Measurements from ENCODE around the gene CCDC85C.

The CCDC85C gene

GRCh38 chr14:99552572-99553216, 51.3 kb downstream of the CCDC85C start:
- H3K4me1 ChIP-seq (ENCODE audit: control insufficient read depth, low read depth, low read length) = no peaks in the 10 kb centered on the region
- no peak overlapping the region for H3K18ac ChIP-seq (ENCODE audit: low read length)
- no peak overlapping the region for H3K56ac ChIP-seq (ENCODE audit: low read length)
- H3K4ac ChIP-seq (ENCODE audit: low read depth, low read length) = no peak overlapping the region
- no peak overlapping the region for H4K8ac ChIP-seq (ENCODE audit: low read depth, low read length)
- no peaks in the 10 kb centered on the region for H3K79me1 ChIP-seq (ENCODE audit: low read length)
- no peak overlapping the region for H4K5ac ChIP-seq (ENCODE audit: low read length)
- no CpG with 5 or more reads among the region's 13 CpGs for WGBS (ENCODE audit: extremely low coverage, insufficient coverage, low lambda C conversion rate)
- no peak for DNase-seq
- H3K23ac ChIP-seq (ENCODE audit: low read length) = peak overlapping the region; percentile 9
- H3K27me3 ChIP-seq (ENCODE audit: insufficient read depth, low read length, poor library complexity) = no peaks in the 10 kb centered on the region
- no peaks in the 10 kb centered on the region for H3K36me3 ChIP-seq (ENCODE audit: control insufficient read depth, insufficient read depth, low read length)
- no peak overlapping the region for H3K27ac ChIP-seq (ENCODE audit: low read depth, low read length)
- no peak overlapping the region for H3K4me2 ChIP-seq (ENCODE audit: low read length)
- H3K79me2 ChIP-seq (ENCODE audit: control insufficient read depth, insufficient read depth, low read length) = no peaks in the 10 kb centered on the region
- no peak overlapping the region for H2BK120ac ChIP-seq (ENCODE audit: low read depth, low read length)
- H3K9ac ChIP-seq (ENCODE audit: low read length) = no peak overlapping the region
- no peak overlapping the region for H3K4me3 ChIP-seq (ENCODE audit: low read length)
- H2BK5ac ChIP-seq (ENCODE audit: low read length) = no peak overlapping the region
- no peak overlapping the region for H2BK15ac ChIP-seq (replicated peaks; ENCODE audit: low read depth)
- no peak overlapping the region for H2AK5ac ChIP-seq (ENCODE audit: low read length)

- H3K4me3 ChIP-seq (ENCODE audit: low read length) = no peak overlapping the region
- H2BK15ac ChIP-seq (replicated peaks; ENCODE audit: low read depth) = no peak overlapping the region
- H3K79me1 ChIP-seq (ENCODE audit: low read length) = no peaks in the 10 kb centered on the region
- H4K5ac ChIP-seq (ENCODE audit: low read length) = no peak overlapping the region
- no peak overlapping the region for H3K4me2 ChIP-seq (ENCODE audit: low read length)
- no peak overlapping the region for H2AK5ac ChIP-seq (ENCODE audit: low read length)
- no peaks in the 10 kb centered on the region for H3K79me2 ChIP-seq (ENCODE audit: control insufficient read depth, insufficient read depth, low read length)
- WGBS (ENCODE audit: extremely low coverage, insufficient coverage, low lambda C conversion rate) = no CpG with 5 or more reads among the region's 9 CpGs
- no peak overlapping the region for H2BK5ac ChIP-seq (ENCODE audit: low read length)
- no peak overlapping the region for H3K9ac ChIP-seq (ENCODE audit: low read length)
- H3K23ac ChIP-seq (ENCODE audit: low read length) = no peak overlapping the region
- no peaks in the 10 kb centered on the region for H3K4me1 ChIP-seq (ENCODE audit: control insufficient read depth, low read depth, low read length)
- H3K56ac ChIP-seq (ENCODE audit: low read length) = no peak overlapping the region
- H3K27me3 ChIP-seq (ENCODE audit: insufficient read depth, low read length, poor library complexity) = no peaks in the 10 kb centered on the region
- no peak overlapping the region for H4K8ac ChIP-seq (ENCODE audit: low read depth, low read length)
- H3K36me3 ChIP-seq (ENCODE audit: control insufficient read depth, insufficient read depth, low read length) = no peaks in the 10 kb centered on the region
- no peak for DNase-seq
- no peak overlapping the region for H3K27ac ChIP-seq (ENCODE audit: low read depth, low read length)
- H2BK120ac ChIP-seq (ENCODE audit: low read depth, low read length) = no peak overlapping the region
- H3K4ac ChIP-seq (ENCODE audit: low read depth, low read length) = no peak overlapping the region
- no peak overlapping the region for H3K18ac ChIP-seq (ENCODE audit: low read length)
Measured at GRCh38 chr14:99552021-99552553, 51.9 kb downstream of the CCDC85C start.

- H3K36me3 ChIP-seq (ENCODE audit: control insufficient read depth, insufficient read depth, low read length) = no peaks in the 10 kb centered on the region
- no peak overlapping the region for H2AK5ac ChIP-seq (ENCODE audit: low read length)
- H3K23ac ChIP-seq (ENCODE audit: low read length) = no peak overlapping the region
- H3K79me2 ChIP-seq (ENCODE audit: control insufficient read depth, insufficient read depth, low read length) = no peaks in the 10 kb centered on the region
- H4K5ac ChIP-seq (ENCODE audit: low read length) = no peak overlapping the region
- no peaks in the 10 kb centered on the region for H3K4me1 ChIP-seq (ENCODE audit: control insufficient read depth, low read depth, low read length)
- H3K9ac ChIP-seq (ENCODE audit: low read length) = no peak overlapping the region
- H3K27ac ChIP-seq (ENCODE audit: low read depth, low read length) = no peak overlapping the region
- no peaks in the 10 kb centered on the region for H3K27me3 ChIP-seq (ENCODE audit: insufficient read depth, low read length, poor library complexity)
- H4K8ac ChIP-seq (ENCODE audit: low read depth, low read length) = no peak overlapping the region
- no CpG with 5 or more reads among the region's 11 CpGs for WGBS (ENCODE audit: extremely low coverage, insufficient coverage, low lambda C conversion rate)
- H3K56ac ChIP-seq (ENCODE audit: low read length) = no peak overlapping the region
- no peak overlapping the region for H2BK120ac ChIP-seq (ENCODE audit: low read depth, low read length)
- no peak overlapping the region for H2BK15ac ChIP-seq (replicated peaks; ENCODE audit: low read depth)
- H3K4me3 ChIP-seq (ENCODE audit: low read length) = no peak overlapping the region
- no peak overlapping the region for H3K4me2 ChIP-seq (ENCODE audit: low read length)
- no peaks in the 10 kb centered on the region for H3K79me1 ChIP-seq (ENCODE audit: low read length)
- DNase-seq = no peak
- H3K18ac ChIP-seq (ENCODE audit: low read length) = no peak overlapping the region
- no peak overlapping the region for H3K4ac ChIP-seq (ENCODE audit: low read depth, low read length)
- H2BK5ac ChIP-seq (ENCODE audit: low read length) = no peak overlapping the region
Measured at GRCh38 chr14:99551034-99551922, 52.7 kb downstream of the CCDC85C start.

- Histone ChIP-seq H3K18ac (ENCODE audit: low read length) (no peak overlapping the region), H3K36me3 (ENCODE audit: control insufficient read depth, insufficient read depth, low read length) (no peaks in the 10 kb centered on the region), H3K4me1 (ENCODE audit: control insufficient read depth, low read depth, low read length) (no peaks in the 10 kb centered on the region), H4K8ac (ENCODE audit: low read depth, low read length) (no peak overlapping the region), H3K4me2 (ENCODE audit: low read length) (no peak overlapping the region), H3K23ac (ENCODE audit: low read length) (no peak overlapping the region), H3K27me3 (ENCODE audit: insufficient read depth, low read length, poor library complexity) (no peaks in the 10 kb centered on the region), H3K4ac (ENCODE audit: low read depth, low read length) (no peak overlapping the region), H3K56ac (ENCODE audit: low read length) (no peak overlapping the region), H3K9ac (ENCODE audit: low read length) (no peak overlapping the region), H2BK15ac (replicated peaks; ENCODE audit: low read depth) (no peak overlapping the region), H3K79me2 (ENCODE audit: control insufficient read depth, insufficient read depth, low read length) (no peaks in the 10 kb centered on the region), H2BK120ac (ENCODE audit: low read depth, low read length) (no peak overlapping the region), H3K79me1 (ENCODE audit: low read length) (no peaks in the 10 kb centered on the region), H2BK5ac (ENCODE audit: low read length) (no peak overlapping the region), H3K4me3 (ENCODE audit: low read length) (no peak overlapping the region), H4K5ac (ENCODE audit: low read length) (no peak overlapping the region), H2AK5ac (ENCODE audit: low read length) (no peak overlapping the region), H3K27ac (ENCODE audit: low read depth, low read length) (no peak overlapping the region)
- WGBS (ENCODE audit: extremely low coverage, insufficient coverage, low lambda C conversion rate) = no CpG with 5 or more reads among the region's 11 CpGs
- no peak for DNase-seq
Measured at GRCh38 chr14:99550387-99550992, 53.5 kb downstream of the CCDC85C start.

GRCh38 chr14:99549684-99550083, 54.3 kb downstream of the CCDC85C start:
- Histone ChIP-seq H3K4me2 (ENCODE audit: low read length) (no peak overlapping the region), H3K79me2 (ENCODE audit: control insufficient read depth, insufficient read depth, low read length) (no peaks in the 10 kb centered on the region), H3K36me3 (ENCODE audit: control insufficient read depth, insufficient read depth, low read length) (no peaks in the 10 kb centered on the region), H3K18ac (ENCODE audit: low read length) (no peak overlapping the region), H2BK15ac (replicated peaks; ENCODE audit: low read depth) (no peak overlapping the region), H3K4me3 (ENCODE audit: low read length) (no peak overlapping the region), H3K9ac (ENCODE audit: low read length) (no peak overlapping the region), H4K8ac (ENCODE audit: low read depth, low read length) (no peak overlapping the region), H3K27me3 (ENCODE audit: insufficient read depth, low read length, poor library complexity) (no peaks in the 10 kb centered on the region), H3K79me1 (ENCODE audit: low read length) (no peaks in the 10 kb centered on the region), H3K4me1 (ENCODE audit: control insufficient read depth, low read depth, low read length) (no peaks in the 10 kb centered on the region), H2BK5ac (ENCODE audit: low read length) (no peak overlapping the region), H3K56ac (ENCODE audit: low read length) (no peak overlapping the region), H4K5ac (ENCODE audit: low read length) (no peak overlapping the region), H3K23ac (ENCODE audit: low read length) (no peak overlapping the region), H3K4ac (ENCODE audit: low read depth, low read length) (no peak overlapping the region), H3K27ac (ENCODE audit: low read depth, low read length) (no peak overlapping the region), H2AK5ac (ENCODE audit: low read length) (no peak overlapping the region), H2BK120ac (ENCODE audit: low read depth, low read length) (no peak overlapping the region)
- WGBS (ENCODE audit: extremely low coverage, insufficient coverage, low lambda C conversion rate) = no CpG with 5 or more reads among the region's 10 CpGs
- no peak for DNase-seq
